ENCODE data around the gene TMEM263.
"Not testable (repeated sequence)": the region's sequence is repeated elsewhere in the genome, so short reads cannot be mapped to it uniquely, and the experiment has no call there.

The TMEM263 gene

DNA sequence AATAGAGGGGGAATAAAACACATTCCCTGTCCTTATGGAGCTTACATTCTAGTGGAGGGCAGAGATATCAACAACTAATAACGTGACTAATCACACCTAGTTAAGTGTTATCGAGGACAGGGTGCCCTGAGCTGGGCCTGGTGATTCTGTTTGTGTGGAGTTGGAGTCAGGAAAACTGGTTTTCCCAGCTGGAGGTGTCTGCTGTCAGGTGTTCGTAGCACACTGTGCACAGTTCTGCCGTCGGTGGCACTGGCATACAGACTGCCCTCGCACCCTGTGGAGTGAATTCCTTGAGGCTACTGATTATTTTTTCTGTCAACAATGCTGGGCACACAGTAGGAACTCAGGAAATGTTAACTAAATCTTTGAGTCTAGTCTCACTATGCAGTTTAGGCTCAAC lies 32.1 kb downstream of the TMEM263 start:
- DNase-seq, result no peak

DNA sequence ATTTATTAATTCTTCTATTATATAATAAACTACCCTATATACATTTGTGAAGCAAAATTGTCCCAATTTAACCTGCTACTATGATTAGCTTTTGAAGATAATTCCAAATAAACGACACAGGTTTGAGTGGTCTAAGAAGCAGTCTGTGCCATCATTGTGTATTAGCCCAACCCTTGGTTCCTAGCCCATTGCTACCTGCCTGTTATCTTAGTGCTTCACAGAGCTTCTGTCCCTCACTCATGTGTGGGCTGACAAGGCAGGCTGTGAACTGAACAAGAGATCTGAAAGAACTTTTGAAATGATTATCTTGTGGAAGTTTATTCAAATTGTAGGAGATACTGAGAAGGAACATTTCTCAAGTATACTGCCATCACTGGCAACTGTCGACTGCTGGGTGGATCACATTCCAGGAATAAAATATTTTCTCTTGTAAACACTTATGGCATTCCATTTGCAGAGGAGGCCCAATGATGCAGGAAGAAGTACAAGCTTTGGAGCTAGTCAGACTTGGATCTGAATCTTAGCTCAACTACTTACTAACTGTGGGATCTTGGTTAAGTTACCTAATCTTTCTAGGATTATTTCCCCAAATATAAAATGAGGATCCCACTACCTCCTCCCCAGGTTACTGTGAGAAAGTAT lies 39.0 kb downstream of the TMEM263 start:
- no peak for DNase-seq

DNA sequence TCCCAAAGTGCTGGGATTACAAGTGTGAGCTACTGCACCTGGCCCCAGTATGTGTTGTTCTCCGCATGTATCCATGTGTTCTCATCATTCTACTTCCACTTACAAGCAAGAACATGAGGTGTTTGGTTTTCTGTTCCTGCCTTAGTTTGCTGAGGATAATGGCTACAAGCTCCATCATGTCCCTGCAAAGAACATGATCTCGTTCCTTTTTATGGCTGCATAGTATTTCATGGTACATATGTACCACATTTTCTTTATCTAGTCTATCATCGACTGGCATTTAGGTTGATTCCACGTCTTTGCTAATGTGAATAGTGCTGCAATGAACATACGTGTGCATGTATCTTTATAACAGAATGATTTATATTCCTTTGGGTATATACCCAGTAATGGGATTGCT lies 40.4 kb downstream of the TMEM263 start:
- not testable (repeated sequence) for DNase-seq

DNA sequence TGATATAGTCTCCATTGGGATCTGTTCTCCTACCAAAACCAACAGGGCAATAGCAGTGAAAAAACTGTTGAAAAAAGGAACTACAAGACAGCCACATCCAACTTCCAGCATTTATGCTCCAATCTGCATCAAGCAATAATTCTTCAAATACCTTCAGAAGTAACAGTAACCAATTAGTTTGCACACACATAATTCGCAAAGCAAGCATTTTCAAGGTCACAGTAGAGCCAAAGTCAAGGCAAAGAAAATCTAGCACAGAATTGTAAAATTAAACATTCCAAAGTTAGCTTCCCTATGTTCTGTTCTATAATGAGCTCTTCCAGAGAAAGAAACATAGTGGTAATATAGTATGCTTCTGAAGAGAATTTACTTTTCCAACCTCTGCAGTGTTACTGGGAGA lies 42.2 kb downstream of the TMEM263 start:
- no peak for DNase-seq

DNA sequence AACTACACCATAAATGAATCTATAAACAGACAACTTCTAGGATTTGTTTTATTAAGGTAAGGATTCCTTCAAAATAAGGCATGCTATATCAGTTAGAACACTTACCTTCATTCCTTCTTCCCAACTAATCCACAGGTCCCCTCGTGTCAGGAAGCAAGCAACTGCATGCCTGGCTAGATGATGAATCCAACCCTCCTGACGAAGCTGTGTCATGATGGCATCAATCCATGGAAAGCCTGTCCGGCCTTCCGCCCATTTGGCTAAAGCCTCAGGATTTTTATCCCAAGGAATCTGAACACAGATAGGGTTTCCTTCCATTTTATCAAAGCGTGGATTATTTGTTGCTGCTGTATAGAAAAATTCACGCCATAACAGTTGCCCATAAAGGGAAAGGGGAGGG lies 43.7 kb downstream of the TMEM263 start:
- DNase-seq, result no peak

DNA sequence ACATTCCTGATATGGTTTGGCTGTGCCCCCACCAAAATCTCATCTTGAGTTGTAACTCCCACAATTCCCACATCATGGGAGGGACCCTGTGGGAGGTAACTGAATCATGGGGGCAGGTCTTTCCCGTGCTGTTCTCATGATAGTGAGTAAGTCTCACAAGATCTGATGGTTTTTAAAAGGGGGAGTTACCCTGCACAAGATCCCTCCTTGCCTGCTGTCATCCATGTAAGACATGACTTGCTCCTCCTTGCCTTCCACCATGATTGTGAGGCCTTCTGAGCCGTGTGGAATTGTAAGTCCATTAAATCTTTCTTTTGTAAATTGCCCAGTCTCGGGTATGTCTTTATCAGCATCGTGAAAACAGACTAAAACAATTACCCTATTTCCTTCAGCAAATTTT lies 47.0 kb downstream of the TMEM263 start:
- not testable (repeated sequence) for DNase-seq

DNA sequence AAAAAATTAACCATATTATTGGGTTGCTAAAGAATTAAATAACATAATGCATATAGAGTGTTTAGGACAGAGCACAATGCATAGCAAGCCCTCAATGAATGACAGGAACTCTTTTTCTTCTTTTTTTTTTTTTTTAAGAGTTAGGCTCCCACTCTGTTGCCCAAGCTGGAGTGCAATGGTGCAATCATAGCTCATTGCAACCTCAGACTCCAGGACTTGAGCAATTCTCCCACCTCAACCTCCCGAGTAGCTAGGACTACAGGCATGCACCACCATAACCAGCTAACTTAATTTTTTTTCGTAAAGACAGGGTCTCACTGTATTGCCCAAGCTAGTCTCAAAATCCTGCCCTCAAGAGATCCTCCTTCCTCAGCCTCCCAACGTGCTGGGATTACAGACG lies 51.7 kb downstream of the TMEM263 start:
- DNase-seq, result no peak

DNA sequence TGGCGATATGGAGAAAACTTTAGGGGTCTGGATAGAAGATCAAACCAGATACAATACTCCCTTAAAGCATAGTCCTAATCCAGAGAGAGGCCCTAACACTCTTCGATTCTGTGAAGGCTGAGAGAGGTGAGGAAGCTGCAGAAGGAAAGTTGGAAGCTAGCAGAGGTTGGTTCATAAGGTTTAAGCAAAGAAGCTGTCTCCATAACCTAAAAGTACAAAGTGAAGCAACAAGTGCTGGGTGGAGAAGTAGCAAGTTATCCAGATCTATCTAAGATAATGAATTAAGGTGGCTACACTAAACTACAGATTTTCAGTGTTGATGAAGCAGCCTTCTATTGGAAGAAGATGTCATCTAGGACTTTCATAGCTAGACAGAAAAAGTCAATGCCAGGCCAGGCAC lies 55.8 kb downstream of the TMEM263 start:
- DNase-seq, result no peak

DNA sequence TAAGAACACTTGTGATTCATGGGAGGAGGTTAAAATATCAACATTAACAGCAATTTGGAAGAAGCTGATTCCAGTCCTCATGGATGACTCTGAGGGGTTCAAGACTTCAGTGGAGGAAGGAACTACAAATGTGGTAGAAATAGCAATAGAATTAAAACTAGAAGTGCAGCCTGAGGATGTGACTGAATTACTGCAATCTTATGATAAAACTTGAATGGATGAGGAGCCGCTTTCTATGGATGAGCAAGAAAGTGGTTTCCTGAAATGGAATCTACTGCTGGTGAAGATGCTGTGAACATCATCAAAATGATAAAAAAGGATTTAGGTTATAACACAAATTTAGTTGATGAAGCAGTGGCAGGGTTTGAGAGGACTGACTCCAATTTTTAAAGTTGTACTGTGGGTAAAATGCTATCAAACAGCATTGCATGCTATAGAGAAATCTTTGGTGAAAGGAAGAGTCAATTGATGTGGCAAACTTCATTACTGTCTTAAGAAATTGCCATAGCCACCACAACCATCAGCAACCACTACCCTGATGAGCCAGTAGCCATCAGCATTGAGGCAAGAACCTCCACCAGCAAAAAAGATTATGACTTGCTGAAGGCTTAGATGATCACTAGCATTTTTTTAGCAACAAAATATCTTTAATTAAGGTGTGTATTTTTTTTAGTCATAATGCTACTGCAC lies 57.2 kb downstream of the TMEM263 start:
- no peak for DNase-seq

DNA sequence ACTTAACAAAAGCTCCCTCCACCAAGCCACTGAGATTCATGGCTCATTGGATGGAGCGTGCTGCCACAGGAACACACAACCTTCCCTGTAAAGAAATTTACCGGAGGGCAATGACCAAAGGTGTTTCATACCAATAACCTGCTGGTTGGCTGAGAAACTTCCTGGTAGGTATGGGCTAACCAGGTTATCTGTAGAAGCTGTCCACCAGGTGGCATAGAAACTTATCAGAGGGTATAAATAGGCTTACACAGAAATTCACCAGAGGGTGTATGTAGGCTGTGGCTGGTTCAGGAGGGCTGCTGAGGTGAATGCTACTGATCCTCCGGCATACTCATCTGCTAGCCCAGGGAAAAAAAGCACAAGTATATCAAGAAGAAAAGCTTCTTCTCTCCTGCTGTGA lies 58.3 kb downstream of the TMEM263 start:
- DNase-seq, result peak; percentile 18

DNA sequence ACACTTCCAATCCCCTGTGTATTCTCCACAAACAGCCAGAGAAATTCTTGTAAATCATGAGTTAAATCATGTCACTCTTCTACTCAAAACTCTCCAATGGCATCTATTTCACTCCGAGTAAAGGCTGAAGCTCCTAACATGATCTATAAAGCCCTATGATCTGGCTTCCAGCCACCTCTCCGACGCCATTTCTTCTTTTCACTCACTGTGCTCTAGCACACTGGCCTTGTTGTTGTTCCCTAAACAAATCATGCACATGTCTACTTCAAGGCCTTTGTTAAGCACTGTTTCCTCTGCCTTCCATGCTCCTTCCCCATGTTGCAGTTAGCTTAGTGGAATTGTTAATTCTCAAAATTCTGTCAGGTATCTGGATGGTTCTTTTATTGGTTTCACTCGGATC lies 61.3 kb downstream of the TMEM263 start:
- DNase-seq, result no peak

DNA sequence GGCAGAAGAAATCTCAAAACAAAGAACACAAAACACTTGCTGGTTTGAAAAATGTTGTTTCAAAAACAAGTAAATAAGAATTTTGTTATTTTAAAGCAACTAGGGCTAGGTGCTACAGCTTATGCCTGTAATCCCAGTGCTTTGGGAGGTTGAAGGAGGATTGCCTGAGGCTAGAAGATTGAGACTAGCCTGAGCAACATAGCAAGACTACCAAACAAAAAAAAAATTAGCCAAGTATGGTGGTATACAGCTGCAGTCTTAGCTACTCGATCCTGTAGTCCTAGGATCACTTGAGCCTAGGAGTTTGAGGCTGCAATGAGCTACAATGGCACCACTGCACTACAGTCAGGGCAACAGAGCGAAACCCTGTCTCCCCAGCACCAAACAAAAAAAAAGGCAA lies 63.8 kb downstream of the TMEM263 start:
- no peak for DNase-seq

All from activated gamma-delta T cell treated with Interleukin-2 at 50 U/mL for 16 hours (primary cell).